ENCODE measurements around the gene BHLHE40. TPM values are rescaled to one million over a fixed set of nuclear protein-coding genes. Genes with fewer than 3 reads are reported as not detected.

Gene BHLHE40
- total RNA-seq, 4 donors from 2014 or later = 16.8 to 55.5 (median 29.9) TPM

DNA sequence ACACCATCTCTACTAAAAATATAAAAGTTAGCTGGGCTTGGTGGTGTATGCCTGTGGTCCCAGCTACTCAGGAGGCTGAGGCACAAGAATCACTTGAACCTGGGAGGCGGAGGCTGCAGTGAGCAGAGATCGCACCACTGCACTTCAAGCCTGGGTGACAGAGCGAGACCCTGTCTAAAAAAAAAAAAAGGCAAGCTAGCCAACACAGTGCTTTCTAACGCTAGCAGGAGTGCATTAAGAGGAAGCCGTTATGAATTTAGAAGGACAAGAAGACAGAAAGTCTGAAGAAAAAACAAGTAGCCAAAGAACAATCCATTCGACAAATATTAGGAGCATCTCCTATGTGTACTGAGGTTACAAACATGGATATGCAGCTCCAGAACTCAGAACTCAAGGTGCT, 28.6 kb downstream of the BHLHE40 start:
- TF ChIP-seq, protein P1, sequence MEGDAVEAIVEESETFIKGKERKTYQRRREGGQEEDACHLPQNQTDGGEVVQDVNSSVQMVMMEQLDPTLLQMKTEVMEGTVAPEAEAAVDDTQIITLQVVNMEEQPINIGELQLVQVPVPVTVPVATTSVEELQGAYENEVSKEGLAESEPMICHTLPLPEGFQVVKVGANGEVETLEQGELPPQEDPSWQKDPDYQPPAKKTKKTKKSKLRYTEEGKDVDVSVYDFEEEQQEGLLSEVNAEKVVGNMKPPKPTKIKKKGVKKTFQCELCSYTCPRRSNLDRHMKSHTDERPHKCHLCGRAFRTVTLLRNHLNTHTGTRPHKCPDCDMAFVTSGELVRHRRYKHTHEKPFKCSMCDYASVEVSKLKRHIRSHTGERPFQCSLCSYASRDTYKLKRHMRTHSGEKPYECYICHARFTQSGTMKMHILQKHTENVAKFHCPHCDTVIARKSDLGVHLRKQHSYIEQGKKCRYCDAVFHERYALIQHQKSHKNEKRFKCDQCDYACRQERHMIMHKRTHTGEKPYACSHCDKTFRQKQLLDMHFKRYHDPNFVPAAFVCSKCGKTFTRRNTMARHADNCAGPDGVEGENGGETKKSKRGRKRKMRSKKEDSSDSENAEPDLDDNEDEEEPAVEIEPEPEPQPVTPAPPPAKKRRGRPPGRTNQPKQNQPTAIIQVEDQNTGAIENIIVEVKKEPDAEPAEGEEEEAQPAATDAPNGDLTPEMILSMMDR (IDR thresholded peaks at IDR 0.05; ENCODE audit: low read depth) = no peak

GRCh38 chr3:5009506-5010109, 30.4 kb downstream of the BHLHE40 start:
- TF ChIP-seq, protein P1 (IDR thresholded peaks at IDR 0.05; ENCODE audit: low read depth) = no peak

DNA sequence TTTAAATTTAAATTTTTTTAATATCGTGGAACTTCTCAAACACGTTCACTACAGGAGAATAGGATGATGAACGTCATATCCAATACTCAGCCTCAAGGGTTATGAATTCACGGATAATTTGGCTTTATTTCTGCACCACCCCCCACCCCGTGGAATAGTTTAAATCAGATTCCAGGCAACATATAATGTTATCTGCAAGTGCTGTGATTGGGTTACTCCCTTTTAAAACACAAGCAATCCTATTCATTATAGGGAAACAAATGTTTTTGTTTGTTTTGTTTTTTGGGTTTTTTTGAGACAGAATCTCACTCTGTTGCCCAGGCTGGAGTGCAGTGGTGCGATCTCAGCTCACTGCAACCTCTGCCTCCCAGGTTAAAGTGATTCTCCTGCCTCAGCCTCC, 30.9 kb downstream of the BHLHE40 start:
- TF ChIP-seq, protein P1 (IDR thresholded peaks at IDR 0.05; ENCODE audit: low read depth) = no peak

DNA sequence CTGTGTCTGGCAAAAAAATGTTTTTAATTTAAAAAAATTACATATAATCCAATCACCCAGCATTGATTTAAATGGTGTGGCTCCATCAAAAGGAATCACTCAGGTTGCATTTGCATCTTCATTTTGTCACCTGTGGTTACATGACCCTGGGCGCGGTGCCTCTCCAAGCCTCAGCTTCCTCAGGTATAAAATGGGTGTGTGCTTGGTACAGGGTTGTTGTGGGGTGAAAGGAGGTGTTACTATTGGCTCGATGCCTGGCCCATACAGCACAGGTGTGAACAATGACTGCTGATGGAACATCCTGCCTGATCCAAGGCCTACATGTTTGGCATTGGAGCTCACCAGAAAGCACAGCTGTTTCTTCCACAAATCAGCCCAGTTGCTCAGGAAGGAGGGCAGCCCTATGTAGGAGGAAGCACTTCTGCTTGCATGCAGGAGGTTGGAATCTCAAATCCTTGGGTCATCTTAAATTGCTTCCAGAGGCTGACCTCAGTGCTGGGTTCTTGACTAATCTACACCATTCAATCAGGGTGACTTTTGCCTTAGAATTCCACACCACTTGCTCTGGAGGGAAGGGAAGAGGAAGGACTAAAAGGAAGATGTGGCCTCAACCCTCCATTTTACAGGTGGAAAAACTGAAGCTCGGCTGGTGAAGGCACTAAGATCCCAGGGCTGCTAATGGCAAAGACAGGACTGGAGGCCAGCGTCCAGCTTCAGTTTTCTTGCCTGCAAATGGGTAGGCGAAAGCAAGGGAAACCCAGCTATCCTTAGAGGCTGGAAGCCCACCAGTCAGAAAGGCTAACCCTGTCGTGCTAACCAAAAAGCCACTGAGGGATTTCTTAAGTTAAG, 31.7 kb downstream of the BHLHE40 start:
- TF ChIP-seq, protein P1 (IDR thresholded peaks at IDR 0.05; ENCODE audit: low read depth) = no peak

DNA sequence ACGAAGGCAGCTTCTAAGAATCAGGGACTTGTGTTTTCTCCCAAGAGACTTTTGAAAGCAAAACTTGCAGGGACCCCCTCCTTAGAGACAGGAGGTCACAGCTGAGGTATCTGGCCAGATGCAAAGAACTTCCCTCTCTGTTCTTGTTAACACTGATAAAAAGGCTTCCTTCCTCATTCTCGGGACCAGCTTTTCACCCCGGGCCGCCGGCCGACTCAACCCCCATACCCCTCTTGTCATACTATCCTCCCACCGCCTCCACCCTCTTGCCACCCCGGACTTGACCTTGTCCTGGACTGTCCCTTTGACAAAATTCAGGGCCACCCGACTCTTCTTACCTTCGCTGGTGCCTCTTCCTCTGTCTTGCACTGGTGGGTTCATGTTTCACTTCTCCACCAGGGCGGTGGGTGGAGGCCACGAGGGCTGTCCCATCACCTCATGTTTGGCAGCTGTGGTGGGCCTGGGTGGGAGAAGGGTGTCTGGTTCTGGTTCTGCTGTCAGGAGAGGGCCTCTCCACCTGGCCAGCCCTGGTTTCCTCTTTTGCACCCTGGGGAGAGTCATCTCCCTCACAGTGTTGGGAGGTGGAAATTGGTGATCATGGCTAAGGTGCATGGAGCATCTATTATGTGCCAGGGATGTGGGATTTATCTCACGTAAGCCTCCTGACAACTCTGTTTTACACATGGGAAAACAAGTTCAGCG, 32.5 kb downstream of the BHLHE40 start:
- TF ChIP-seq, protein P1 (IDR thresholded peaks at IDR 0.05; ENCODE audit: low read depth) = no peak

DNA sequence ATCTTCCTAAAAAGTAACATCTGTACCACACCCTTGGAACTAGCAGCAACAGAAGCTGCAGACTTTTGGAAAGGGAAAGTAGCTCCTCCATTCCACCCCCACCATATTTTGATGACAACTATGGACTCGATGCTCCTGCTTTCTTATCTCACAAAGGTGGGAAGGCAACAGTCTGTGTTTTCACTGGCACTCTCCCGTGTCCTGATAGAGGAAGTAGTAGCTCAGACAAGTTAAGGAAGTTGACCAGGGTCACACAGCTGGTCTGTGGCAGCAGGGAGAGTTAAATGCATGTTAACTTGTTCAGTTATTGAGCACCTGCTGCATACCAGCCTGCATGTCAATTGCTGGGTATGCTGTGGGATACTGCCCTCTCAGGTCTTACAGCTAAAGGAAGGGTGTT, 33.1 kb downstream of the BHLHE40 start:
- TF ChIP-seq, protein P1 (IDR thresholded peaks at IDR 0.05; ENCODE audit: low read depth) = no peak
